PC-9 (cell line): ENCODE data around the gene RRN3.

Source experiments
- CTCF ChIP-seq: fragments of 200-600 bp; sonication (generic); conservative IDR thresholded peaks from 2 replicates; pipeline ENCODE4 v1.6.1; 2017; ENCODE audit warnings: mixed run types, antibody characterized with exemption, mild to moderate bottlenecking, moderate library complexity
- EZH2 ChIP-seq: fragments of 200-600 bp; sonication (generic); IDR thresholded peaks from 2 replicates; pipeline ENCODE4 v1.8.0; 2017; ENCODE audit warnings: antibody characterized with exemption, low read depth

GRCh38 chr16:15037003-15037402 lies 57.1 kb downstream of the RRN3 start:
- TF ChIP-seq CTCF: no peak
- no peak for TF ChIP-seq EZH2
